NCI-H187 (cell line): Measurements from ENCODE around the gene TRIM54.
"Not testable (repeated sequence)": the region's sequence is repeated elsewhere in the genome, so short reads cannot be mapped to it uniquely, and the experiment has no call there.

Source experiments
- DNase-seq, 2 experiments: peaks; one replicate each; lab custom pipeline; 2025; lab: John Stamatoyannopoulos, UW

TRIM54 gene

DNA sequence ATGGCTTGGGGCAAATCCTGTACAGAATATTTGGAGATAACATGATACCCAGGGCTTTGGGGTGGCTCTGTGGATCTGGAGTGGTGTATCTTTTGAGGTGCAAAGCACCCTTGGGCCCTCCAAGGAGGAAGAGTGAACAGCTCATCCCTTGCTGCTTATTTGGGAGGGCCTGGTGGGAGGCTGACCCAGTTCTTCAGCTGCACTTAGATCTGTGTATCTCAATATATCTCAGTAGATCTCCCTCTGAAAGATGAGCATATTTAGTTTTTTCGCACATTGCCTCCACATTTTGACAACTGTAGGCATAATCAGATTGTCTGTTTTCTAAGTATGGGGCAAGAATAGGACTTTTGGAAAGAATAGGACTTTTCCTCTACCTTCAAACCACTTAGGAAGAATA lies 2.8 kb downstream of the TRIM54 start:
- DNase-seq: no peak

DNA sequence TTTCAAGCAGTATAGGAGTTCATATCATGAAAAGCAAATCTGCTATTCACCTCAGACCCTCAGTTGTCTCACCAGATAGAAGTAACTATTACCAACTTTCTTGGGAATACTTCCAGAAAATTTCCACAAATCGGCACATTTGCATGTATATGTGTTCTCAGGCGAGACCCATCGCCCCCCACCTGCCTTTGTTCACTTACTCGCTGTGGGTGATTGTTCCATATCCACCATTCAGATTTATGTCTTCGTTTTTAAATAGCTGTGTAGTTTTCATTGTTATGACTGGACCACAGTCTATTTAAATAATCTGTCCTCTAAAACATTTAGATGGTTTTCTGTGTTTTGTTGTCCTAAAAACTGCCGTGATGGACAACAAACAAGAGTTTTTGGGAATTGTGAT lies 3.3 kb downstream of the TRIM54 start:
- DNase-seq: no peak

DNA sequence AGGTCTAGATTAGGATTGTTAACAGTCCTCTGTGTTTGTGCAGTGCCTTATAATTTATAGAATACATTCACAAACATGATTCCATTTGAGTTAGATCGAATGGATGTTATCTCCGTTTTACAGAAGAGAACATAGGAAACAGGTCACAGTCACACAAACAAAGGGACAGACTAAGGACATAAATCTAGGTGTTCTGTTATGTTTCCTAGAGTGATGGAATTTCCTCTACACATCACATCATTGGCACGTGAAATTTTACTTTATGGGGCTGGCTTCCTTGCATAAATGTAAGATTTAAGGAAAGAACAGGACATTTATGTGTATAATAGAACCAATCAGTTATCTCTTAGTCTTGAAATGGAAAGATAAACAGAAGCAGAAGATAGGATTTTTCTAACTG lies 6.4 kb downstream of the TRIM54 start:
- no peak for DNase-seq

DNA sequence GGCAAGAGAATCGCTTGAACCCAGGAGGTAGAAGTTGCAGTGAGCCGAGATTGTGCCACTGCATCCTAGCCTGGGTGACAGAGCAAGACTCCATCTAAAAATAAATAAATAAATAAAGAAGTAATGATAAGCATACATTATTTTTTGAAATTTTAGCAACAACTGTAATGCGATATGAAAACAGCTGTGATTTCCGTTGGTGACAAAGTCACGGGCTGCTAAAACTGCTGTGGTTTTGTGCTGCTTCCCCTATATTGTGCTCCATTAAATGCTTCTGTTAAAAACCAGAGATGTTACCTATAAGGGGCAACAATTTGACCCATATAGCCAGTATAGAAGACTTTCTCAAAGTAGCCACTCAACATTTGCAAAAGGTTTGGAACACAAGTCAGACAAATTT lies 8.3 kb downstream of the TRIM54 start:
- DNase-seq: no peak

DNA sequence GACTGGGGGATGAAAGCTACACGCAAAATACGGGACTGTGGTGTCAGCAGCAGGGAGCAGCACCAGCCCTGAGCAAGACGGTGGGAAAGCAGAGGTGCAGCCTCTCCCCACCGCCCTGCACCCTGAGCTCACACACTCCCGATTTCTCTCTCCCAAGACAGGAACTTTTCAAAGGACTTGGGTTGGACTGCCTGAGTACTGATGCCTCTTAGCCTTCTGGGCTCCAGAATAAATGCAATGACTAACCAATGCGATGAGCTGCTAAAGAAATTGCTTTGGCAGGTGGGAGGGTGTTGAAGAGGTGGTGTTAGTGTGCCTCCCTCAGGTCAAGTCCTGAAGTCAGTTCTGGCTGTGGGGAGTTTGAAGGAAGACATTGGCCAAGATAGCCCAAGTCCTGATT lies 9.6 kb downstream of the TRIM54 start:
- no peak for DNase-seq

DNA sequence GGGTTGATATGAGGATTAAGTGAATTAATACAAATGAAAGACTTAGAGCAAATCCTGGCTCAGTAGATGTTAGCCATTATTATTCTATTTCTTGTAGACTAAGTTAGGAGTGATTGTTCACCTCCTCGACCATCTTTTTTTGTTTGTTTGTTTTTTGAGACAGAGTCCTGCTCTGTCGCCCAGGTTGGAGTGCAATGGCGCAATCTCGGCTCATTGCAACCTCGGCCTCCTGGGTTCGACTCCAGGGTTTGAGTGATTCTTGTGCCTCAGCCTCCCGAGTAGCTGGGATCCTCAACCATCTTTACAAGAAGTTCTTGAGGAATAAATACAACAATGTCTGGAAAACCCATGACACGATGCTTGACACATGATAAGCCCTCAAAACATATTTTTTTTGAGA lies 12.7 kb downstream of the TRIM54 start:
- no peak for DNase-seq

DNA sequence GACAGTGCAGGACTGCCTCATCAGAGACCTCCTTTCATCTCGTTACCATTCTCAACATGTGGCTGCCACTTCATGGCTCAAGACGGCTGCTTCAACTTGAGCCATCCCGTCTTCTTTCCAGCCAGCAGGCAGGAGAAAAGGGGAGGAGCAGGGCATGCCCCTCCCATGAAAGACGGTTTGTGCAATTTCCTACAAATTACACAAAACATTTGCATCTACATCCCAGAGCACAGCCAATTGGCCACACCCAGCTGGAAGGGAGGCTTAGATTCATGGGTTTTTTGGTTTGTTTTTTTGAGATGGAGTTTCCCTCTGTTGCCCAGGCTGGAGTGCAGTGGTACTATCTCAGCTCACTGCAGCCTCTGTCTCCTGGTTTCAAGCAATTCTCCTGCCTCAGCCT lies 14.3 kb downstream of the TRIM54 start:
- DNase-seq: no peak

DNA sequence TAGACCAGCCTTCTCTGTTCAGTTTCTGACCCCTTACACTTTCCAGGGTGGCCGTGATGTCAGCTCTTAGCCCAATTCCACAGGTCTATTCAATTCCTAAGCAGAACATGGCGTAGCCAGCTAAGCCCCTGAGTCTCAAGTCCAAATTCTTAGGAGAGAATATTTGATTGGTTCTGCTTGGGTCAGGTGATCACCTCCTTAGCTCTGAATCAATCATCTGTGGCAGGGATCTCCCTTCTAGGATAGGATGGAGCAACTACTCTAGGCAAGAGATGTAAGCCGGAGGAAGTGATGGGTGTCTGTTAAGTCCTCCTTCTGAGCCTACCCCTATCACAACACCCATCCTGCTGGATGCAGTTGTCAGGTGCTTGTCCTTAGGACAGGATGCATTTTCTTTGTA lies 15.0 kb downstream of the TRIM54 start:
- no peak for DNase-seq

DNA sequence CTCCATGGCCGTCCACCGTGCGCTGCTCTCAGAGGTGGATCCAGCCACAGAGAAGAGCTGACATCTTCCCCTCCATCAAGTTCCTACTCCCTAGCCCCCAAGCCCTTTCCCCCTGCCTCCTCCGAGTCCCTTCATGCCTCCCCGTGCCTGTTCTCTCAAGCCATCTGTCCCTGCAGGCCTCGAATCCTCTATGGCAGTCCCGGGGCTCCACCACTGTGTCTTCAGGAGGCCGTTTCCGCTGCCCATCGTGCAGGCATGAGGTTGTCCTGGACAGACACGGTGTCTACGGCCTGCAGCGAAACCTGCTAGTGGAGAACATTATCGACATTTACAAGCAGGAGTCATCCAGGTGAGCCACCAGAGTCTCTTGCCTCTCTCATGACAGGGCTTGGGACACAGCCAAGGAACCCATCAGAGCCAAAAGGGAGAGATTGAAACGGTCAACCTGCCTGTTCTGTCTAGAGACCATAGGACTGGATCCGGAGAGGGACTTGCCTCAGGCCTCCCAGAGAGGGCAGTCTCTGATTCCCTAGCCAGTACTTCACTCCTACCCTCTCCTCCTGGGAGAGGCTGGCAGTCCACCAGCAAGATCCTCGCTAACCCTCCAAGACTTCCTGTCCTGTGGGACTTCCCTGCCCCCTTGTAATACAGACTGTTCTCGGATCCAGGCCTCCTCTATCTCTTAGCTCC lies 16.3 kb downstream of the TRIM54 start:
- DNase-seq: no peak

DNA sequence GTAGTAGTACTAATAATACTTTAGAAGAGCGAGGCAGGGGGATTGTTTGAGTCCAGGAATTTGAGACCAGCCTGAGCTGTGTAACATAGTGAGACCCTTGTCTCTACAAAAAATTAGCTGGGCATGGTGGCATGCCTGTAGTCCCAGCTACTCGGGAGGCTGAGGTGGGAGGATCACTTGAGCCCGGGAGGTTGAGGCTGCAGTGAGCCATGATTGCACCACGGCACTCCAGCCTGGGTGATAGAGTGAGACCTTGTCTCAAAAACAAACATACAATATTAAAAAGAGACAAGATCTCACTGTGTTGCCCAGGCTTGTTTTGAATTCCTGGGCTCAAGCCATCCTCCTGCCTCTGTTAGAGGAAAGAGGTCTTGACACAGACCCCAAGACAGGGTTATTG lies 18.4 kb downstream of the TRIM54 start:
- DNase-seq: not testable (repeated sequence)

DNA sequence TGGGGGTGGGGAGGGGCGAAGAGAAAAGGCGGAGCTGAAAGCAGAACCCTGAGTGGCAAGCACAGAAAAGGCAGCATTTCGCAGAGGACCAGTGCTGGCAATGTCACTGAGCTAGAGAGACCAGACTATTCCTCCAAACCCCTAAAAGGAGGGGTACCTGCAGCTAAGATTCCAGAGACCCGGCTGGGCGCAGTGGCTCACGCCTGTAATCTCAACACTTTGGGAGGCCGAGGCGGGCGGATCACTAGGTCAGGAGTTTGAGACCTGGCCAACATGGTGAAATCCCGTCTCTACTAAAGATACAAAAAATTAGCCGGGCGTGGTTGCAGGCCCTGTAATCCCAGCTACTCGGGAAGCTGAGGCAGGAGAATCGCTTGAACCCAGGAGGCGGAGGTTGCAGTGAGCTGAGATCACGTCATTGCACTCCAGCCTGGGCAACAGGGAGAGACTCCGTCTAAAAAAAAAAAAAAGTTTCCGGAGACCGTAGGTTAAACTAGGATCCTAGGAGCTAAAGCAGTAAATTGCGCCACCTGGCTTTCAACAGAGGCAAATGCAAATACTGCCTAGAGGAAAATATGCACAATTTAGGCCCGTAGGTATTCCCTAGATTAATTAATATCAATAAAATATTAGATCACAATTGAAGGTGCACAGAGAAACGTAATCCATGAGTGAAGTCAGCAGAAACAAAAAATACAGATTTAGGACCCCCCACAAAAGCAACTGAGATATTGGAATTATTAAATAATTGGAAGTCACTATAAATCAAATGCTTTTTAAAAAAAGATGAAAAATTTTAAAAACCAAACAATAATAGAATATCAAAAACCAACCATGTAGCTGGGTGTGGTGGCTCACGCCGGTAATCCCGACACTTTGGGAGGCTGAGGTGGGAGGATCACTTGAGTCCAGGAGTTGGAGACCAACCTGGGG lies 21.1 kb downstream of the TRIM54 start:
- peak in 1 of 2 experiments; percentile 37 for DNase-seq

DNA sequence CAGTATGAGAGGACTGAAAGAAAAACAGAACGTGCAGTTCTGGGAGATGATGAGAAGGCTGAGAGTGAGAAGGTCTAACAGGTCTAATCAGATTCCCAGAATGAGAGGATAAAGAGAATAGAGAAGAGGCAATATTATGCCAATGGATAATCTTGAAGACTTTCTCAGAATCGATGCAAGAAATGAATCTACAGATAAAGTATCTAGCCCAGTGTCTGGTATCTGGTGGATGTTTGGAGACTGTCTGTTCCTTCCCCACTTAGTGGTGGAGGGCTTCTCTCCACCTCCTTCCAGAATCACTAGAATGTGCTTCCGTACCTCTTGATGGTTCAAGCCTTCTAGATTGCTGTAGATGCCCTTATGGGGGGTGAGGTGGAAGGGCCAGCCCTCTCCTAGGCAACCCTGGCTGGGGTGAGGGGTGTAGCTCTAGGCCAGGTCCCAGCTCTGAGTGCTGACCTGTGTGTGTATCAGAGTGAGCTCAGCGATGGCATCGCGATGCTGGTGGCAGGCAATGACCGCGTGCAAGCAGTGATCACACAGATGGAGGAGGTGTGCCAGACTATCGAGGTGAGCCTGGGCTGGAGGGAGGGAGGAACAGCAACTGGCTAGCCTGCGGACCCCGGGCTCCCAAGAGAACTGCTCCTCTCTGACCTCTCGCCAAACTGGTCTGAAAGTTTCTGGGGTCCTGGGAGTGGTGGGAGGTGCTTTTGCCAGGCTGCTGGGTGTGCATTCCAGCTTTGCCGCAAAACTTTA lies 22.4 kb downstream of the TRIM54 start:
- DNase-seq: no peak

DNA sequence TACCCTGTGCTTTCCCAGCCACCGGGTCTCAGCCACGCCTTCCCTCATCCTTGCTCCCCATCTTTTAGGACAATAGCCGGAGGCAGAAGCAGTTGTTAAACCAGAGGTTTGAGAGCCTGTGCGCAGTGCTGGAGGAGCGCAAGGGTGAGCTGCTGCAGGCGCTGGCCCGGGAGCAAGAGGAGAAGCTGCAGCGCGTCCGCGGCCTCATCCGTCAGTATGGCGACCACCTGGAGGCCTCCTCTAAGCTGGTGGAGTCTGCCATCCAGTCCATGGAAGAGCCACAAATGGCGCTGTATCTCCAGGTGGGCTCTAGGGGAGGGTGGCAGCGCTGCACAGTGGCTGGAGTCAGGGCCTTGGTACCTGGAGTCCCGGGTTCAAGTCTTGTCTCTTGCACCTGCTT lies 23.3 kb downstream of the TRIM54 start:
- no peak for DNase-seq

DNA sequence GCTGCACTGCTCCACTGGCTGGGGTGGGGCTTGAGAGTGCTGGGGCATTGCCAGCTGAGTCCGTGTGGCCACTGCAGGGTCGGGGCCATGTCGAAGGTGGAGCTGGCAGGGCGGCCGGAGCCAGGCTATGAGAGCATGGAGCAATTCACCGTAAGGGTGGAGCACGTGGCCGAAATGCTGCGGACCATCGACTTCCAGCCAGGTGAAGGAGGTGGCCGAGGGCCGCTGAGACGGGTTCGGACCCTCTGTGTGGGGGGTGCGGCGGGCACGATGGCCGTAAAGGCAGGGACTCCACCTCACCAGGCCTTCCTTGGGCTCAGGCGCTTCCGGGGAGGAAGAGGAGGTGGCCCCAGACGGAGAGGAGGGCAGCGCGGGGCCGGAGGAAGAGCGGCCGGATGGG lies 23.9 kb downstream of the TRIM54 start:
- DNase-seq: no peak

DNA sequence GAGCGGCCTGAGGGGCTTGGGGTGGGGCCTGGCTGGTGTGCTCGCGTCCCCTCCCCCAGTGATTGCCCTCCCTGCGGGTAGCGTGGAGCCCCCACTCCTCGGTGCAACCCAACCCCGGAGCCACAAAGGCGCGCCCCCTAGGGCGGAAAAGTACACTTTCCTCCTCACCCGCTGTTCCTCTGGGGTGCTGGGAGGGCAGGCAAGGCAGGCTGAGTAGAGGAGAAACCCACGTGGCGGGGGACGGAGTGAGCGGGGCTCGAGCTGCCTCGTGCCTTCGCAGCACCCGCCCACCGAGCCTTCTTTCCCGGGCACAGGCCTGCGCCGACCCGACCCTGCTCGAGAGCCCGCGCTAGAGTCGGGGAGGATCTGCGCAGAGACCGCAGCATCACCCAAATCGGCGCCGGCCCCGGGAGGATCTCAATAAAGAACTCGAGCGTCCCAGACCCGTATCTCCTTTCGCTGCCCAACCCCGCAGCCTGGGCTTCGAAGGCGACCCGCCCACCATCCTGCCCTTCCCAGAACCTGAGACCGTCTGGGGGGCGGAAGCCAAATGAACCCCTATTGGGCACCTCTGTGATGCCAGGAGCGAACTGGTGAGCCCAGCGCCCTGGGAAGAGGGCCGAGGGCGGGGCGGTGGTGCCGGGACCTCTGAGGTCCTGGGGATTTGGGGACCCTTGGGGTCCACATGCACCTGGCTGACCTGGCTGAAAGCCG lies 24.5 kb downstream of the TRIM54 start:
- DNase-seq: no peak

DNA sequence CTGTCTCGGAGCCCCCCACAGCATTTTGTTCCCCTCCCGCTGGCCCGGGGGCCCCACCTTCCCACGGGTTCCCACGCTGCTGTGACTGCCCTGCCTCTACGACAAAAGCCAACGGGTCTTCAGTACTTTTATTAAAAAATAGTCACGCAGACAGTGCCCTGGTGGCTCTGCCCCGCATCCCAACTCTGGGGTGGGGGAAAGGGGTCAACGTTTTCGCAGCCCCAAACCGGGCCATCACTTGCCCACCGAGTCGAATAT lies 25.0 kb downstream of the TRIM54 start:
- DNase-seq: no peak

DNA sequence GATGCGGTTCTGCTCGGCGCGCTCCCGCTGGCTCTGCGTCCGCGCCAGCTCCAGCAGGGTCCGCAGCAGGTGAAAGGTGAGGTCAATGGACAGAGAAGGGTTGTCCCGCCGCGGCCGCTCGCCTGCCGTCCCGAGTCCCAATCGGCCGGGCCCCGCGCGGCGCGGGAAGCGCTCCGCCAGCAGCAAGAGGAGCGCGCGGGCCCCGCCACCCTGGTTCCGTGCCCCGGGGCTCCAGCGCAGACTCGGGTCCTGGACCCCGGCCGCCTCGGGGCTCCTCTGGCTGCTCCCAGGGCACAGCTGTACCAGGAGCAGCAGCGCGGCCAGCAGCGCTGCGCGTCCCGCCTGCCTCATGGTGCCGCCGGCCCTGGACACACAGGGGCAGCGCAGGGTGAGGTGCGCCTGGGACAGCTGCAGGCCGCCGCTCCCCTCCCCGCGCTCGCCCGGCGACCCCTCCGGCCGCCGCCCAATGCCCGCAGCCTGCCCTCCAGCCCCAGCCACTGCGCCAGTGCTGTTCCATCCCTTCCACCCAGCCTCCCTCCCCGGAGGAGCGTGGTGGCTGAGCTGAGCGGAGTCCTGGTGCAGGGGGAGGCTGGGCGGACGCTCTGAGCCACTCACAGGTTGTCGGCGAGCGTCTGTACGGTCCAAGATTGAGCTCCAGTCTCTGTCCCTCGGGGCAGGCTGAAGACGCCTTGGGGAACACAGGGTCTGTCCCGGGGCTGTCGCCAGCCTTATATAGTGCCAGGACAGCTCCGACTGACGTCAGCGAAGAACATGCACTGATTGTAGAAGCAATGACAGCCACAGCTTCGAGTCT lies 25.5 kb downstream of the TRIM54 start:
- DNase-seq: no peak

DNA sequence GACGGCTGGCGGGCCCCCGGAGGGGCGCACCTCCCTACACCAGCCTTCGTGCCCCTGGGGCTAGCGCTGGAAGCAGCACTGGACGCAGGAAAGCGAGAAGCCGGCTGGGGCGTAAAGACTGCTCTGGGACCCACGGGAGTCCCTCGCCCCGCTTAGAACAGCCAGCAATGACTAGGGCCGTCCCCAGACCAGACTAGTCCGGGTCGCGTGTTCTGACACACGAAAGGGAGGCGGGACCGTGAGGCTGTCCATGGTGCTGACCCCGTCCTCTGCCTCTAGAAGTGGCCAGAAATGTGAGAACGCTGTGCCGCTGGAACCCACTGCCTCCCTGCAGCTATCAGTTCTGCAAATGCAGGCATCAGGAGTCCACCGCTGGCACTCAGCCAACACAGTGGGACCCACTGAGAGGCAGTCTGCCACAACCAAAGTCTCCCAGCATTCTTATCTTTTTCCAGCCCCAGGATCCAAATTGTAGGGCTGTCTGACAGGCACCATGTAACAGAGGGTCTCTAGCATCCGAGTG lies 26.2 kb downstream of the TRIM54 start, which contains the start of gene UCN:
Gene UCN, minus strand, starts transcription at position 87 of the 523 bp plus-strand sequence. CDS start 550 bp downstream, outside the sequence.
- no peak for DNase-seq

DNA sequence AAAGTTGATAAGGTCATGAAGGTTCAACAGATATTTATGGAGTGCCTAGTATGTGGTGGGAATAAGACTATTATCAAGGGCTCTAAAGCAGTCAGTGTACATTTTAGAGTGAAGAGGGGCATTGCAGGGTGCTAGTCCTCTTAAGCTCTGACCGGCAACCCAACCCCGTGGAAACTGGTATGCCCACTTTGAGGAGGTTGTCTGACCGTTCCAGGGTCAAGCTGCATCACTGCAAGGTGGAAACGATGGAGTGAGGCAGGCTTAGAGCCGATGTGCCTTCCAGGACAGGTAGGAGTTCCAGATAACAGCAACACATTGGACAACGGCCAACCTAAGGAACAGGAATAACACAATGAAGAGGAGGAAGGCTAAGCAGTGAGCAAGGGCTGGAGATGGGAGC lies 27.4 kb downstream of the TRIM54 start:
- no peak for DNase-seq

DNA sequence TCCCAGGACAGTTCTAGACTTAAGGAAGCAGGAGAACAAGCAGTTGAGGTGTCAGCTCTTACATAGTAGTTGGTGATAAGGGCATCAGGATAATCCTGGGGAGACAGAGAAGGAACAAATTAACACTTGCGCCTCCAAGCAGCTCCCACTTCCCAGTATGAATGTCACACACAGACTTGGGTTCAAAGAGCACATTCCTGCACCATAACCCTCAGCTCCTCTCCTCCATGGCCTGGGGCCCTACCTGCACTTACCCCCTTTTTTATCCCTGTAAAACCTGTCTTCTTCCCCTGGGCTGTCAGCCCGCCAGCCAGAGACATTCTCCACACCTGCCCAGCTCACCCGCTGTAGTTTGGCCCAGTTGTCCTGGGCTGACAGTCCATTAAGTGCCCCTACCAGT lies 29.9 kb downstream of the TRIM54 start:
- no peak for DNase-seq
